ENCODE results near the gene FHAD1. TPM values are rescaled to one million over a fixed set of nuclear protein-coding genes. Genes with fewer than 3 reads are reported as not detected.

The FHAD1 gene
- total and polyA plus RNA-seq, 4 donors, result under 0.01 to 0.13 (median 0.05) TPM; not detected in 1

DNA sequence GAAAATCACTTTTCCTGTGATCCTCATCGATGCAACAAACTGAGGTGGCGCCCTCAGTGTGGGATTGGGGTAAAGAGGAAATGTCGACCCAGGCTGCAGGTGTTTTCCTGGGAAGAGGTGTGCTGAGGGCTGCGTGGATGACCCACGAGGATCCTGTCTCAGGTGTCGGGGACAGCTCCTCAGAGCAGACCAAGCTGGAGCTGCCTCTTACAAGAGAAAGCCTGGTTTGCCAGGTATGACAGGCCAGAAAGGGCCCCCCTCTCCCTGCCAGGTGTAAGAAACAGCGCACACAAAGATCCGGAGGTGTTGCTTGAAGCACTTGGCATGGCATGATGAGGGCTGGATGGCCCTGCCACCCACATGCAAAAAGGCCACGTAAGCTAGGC lies 12.6 kb downstream of the FHAD1 start:
- H3K27me3 ChIP-seq (ENCODE audit: control insufficient read depth in 4 of 4, insufficient read depth in 4 of 4, low read length in 3 of 4), result no peaks in the 10 kb centered on the region

DNA sequence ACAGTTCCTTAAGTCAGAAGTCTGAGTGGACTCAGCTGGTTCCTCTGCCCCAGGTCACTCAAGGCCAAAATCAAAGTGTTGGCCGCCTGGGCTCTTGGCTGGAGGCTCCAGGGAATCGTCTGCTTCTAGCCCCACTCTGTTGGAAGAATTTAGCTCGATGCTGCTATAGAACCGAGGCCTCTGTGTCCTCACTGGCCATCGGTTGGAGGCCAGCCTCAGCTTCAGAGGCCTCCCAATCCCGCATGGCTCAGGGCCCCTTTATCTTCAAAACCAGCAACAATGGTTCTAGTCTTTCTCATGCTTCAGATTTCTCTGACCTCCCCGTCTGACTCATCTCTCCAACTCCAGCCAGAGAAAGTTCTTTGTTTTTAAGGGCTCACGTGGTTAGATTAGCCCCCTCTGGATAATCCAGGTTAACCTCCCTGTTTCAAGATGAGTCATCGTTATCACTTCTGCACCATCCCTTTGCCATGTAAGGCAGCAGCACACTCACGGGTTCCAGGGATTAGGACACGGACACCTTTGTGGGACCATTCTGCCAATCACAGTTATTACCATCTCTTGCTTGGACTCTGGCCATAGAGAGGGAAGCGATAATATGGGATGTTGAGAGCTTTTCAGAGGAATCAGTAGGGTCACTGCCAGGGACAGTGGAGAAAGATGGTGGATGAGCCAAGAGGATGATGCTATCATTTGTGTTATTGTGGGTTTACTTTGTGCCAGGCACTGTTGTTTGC lies 13.6 kb downstream of the FHAD1 start:
- WGBS, result 80% methylated on average over 12 of the region's 12 CpGs
- H3K9me3 ChIP-seq (ENCODE audit: control insufficient read depth in 4 of 4, low read length in 3 of 4), result peaks cover 0 to 1% (median 0%) of the 10 kb centered on the region in 4 donors
- no peaks in the 10 kb centered on the region for H3K27me3 ChIP-seq (ENCODE audit: control insufficient read depth in 4 of 4, insufficient read depth in 4 of 4, low read length in 3 of 4)
- H3K4me1 ChIP-seq (ENCODE audit: control insufficient read depth in 4 of 4, insufficient read depth in 4 of 4, low read length in 3 of 4), result no peaks in the 10 kb centered on the region
- peak overlapping the region; percentile 13 to 31 for H3K27ac ChIP-seq (ENCODE audit: low read depth in 1 of 2, low read length in 2 of 2)
- no peak overlapping the region for H3K9ac ChIP-seq (ENCODE audit: low read depth in 1 of 2, low read length in 2 of 2)
- no peak for DNase-seq (ENCODE audit: low spot score)
- H3K4me3 ChIP-seq (ENCODE audit: low read depth in 1 of 3, low read length in 3 of 3), result no peak overlapping the region
- TF ChIP-seq, protein P1, sequence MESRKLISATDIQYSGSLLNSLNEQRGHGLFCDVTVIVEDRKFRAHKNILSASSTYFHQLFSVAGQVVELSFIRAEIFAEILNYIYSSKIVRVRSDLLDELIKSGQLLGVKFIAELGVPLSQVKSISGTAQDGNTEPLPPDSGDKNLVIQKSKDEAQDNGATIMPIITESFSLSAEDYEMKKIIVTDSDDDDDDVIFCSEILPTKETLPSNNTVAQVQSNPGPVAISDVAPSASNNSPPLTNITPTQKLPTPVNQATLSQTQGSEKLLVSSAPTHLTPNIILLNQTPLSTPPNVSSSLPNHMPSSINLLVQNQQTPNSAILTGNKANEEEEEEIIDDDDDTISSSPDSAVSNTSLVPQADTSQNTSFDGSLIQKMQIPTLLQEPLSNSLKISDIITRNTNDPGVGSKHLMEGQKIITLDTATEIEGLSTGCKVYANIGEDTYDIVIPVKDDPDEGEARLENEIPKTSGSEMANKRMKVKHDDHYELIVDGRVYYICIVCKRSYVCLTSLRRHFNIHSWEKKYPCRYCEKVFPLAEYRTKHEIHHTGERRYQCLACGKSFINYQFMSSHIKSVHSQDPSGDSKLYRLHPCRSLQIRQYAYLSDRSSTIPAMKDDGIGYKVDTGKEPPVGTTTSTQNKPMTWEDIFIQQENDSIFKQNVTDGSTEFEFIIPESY (IDR thresholded peaks at IDR 0.05), result no peak
- TF ChIP-seq EGR1 (IDR thresholded peaks at IDR 0.05; ENCODE audit: low read depth in 2 of 2), result no peak
- no peak for TF ChIP-seq NR2F2 (IDR thresholded peaks at IDR 0.05)
- TF ChIP-seq FOXA1 (IDR thresholded peaks at IDR 0.05), result no peak
- no peak for TF ChIP-seq HNF4G (IDR thresholded peaks at IDR 0.05)
- TF ChIP-seq YY1 (IDR thresholded peaks at IDR 0.05), result no peak
- peak in 1 of 2 donors; percentile 36 for TF ChIP-seq JUND (IDR thresholded peaks at IDR 0.05)
- no peaks in the 10 kb centered on the region for H3K36me3 ChIP-seq (ENCODE audit: control insufficient read depth in 4 of 4, insufficient read depth in 3 of 4, low read depth in 1 of 4, low read length in 3 of 4)

More for the DNA sequence above, 12.6 kb downstream of the FHAD1 start:
- 89% methylated on average over 9 of the region's 9 CpGs for WGBS
- peak overlapping the region in 1 of 2 donors; percentile 31 for H3K27ac ChIP-seq (ENCODE audit: low read depth in 1 of 2, low read length in 2 of 2)
- H3K36me3 ChIP-seq (ENCODE audit: control insufficient read depth in 4 of 4, insufficient read depth in 3 of 4, low read depth in 1 of 4, low read length in 3 of 4), result no peaks in the 10 kb centered on the region
- TF ChIP-seq HNF4A (conservative IDR thresholded peaks at IDR 0.05) (no peak), EGR1 (IDR thresholded peaks at IDR 0.05; ENCODE audit: low read depth in 2 of 2) (no peak), FOXA2 (IDR thresholded peaks at IDR 0.05) (no peak), MAX (IDR thresholded peaks at IDR 0.05) (no peak), TAF1 (conservative IDR thresholded peaks at IDR 0.05) (no peak), CTCF (IDR thresholded peaks at IDR 0.05; ENCODE audit: low read depth, low read length, missing input control) (no peak), YY1 (IDR thresholded peaks at IDR 0.05) (no peak), HNF4G (IDR thresholded peaks at IDR 0.05) (no peak), SP1 (IDR thresholded peaks at IDR 0.05) (no peak), FOXA1 (IDR thresholded peaks at IDR 0.05) (no peak), NR2F2 (IDR thresholded peaks at IDR 0.05) (no peak), GABPA (IDR thresholded peaks at IDR 0.05 in 1 of 2, conservative IDR thresholded peaks at IDR 0.05 in 1 of 2) (no peak), RXRA (IDR thresholded peaks at IDR 0.05) (no peak)
- TF ChIP-seq, protein P2, sequence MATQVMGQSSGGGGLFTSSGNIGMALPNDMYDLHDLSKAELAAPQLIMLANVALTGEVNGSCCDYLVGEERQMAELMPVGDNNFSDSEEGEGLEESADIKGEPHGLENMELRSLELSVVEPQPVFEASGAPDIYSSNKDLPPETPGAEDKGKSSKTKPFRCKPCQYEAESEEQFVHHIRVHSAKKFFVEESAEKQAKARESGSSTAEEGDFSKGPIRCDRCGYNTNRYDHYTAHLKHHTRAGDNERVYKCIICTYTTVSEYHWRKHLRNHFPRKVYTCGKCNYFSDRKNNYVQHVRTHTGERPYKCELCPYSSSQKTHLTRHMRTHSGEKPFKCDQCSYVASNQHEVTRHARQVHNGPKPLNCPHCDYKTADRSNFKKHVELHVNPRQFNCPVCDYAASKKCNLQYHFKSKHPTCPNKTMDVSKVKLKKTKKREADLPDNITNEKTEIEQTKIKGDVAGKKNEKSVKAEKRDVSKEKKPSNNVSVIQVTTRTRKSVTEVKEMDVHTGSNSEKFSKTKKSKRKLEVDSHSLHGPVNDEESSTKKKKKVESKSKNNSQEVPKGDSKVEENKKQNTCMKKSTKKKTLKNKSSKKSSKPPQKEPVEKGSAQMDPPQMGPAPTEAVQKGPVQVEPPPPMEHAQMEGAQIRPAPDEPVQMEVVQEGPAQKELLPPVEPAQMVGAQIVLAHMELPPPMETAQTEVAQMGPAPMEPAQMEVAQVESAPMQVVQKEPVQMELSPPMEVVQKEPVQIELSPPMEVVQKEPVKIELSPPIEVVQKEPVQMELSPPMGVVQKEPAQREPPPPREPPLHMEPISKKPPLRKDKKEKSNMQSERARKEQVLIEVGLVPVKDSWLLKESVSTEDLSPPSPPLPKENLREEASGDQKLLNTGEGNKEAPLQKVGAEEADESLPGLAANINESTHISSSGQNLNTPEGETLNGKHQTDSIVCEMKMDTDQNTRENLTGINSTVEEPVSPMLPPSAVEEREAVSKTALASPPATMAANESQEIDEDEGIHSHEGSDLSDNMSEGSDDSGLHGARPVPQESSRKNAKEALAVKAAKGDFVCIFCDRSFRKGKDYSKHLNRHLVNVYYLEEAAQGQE (IDR thresholded peaks at IDR 0.05), result no peak
- no peak overlapping the region for H3K4me3 ChIP-seq (ENCODE audit: low read depth in 1 of 3, low read length in 3 of 3)
- DNase-seq (ENCODE audit: low spot score), result no peak
- no peaks in the 10 kb centered on the region for H3K4me1 ChIP-seq (ENCODE audit: control insufficient read depth in 4 of 4, insufficient read depth in 4 of 4, low read length in 3 of 4)
- H3K9me3 ChIP-seq (ENCODE audit: control insufficient read depth in 4 of 4, low read length in 3 of 4), result no peaks in the 10 kb centered on the region
- no peak overlapping the region for H3K9ac ChIP-seq (ENCODE audit: low read depth in 1 of 2, low read length in 2 of 2)

Data from liver (tissue), 9 donors.